Kidney (tissue), 14 donors: ENCODE data around the gene RNF168. TPM values are rescaled to one million over a fixed set of nuclear protein-coding genes. Genes with fewer than 3 reads are reported as not detected.
"Not testable (repeated sequence)": the region's sequence is repeated elsewhere in the genome, so short reads cannot be mapped to it uniquely, and the experiment has no call there.

Source experiments
- DNase-seq, 5 donors: peaks; one replicate each; pipeline ENCODE4 v3.0.0-alpha.2; 2013 to 2020
- FAIRE-seq: peaks from 2 replicates; lab custom pipeline; 2012; peaks lifted over from hg19 to GRCh38; lab: Jason Lieb, UNC
- H3K27ac ChIP-seq, 2 donors: one replicate each; pipeline ENCODE4 v1.7.0; 2013; ENCODE audit warnings: low read depth in 2 of 2, low read length in 2 of 2, inconsistent platforms in 1 of 2
- H3K27me3 ChIP-seq: one replicate; pipeline ENCODE4 v1.7.1; 2013; ENCODE audit warnings: low read length, inconsistent platforms; ENCODE audit not compliant: control insufficient read depth, insufficient read depth
- H3K36me3 ChIP-seq, 3 donors: one replicate each; pipeline versions ENCODE4 v1.7.0 to v1.7.1; 2013; ENCODE audit warnings: low read length in 3 of 3, control low read depth in 1 of 3, inconsistent platforms in 1 of 3; ENCODE audit not compliant: insufficient read depth in 3 of 3, control insufficient read depth in 2 of 3
- H3K4me1 ChIP-seq, 3 donors: one replicate each; pipeline versions ENCODE4 v1.7.0 to v1.7.1; 2013; ENCODE audit warnings: low read length in 3 of 3, inconsistent platforms in 1 of 3, low read depth in 1 of 3; ENCODE audit not compliant: control insufficient read depth in 2 of 3, insufficient read depth in 2 of 3
- H3K4me3 ChIP-seq, 3 donors: one replicate each; pipeline versions ENCODE4 v1.7.0 to v1.8.1; 2013; ENCODE audit warnings: low read length in 3 of 3, control low read depth in 1 of 3, inconsistent platforms in 1 of 3
- H3K9ac ChIP-seq, 3 donors: one replicate each; pipeline versions ENCODE4 v1.7.0 to v1.7.1; 2013; ENCODE audit warnings: low read length in 3 of 3, control low read depth in 1 of 3, inconsistent platforms in 1 of 3
- H3K9me3 ChIP-seq, 3 donors: one replicate each; pipeline versions ENCODE4 v1.7.0 to v1.7.1; 2013; ENCODE audit warnings: low read length in 3 of 3, control low read depth in 1 of 3, inconsistent platforms in 1 of 3; ENCODE audit not compliant: control insufficient read depth in 2 of 3, insufficient read depth in 1 of 3
- intact Hi-C: fragments of 100-400 bp; cut with DNase I; formaldehyde crosslinking; loops from one replicate; pipeline ENCODE4 v1.11.1; 2022
- polyA plus RNA-seq: library from polyadenylated mRNA; stranded (reverse); fragments of 350-450 nt; fragmentation: Illumina TruSeq; extraction: RNeasy Lipid Tissue Mini Kit (QIAGEN cat#74804); gene quantifications from one replicate; pipeline ENCODE4 v1.2.3, GENCODE V29; 2014; ENCODE audit warnings: low read depth, low replicate concordance; ENCODE audit not compliant: insufficient read depth
- total RNA-seq: library from RNA; stranded (reverse); fragmentation: NEBNext Ultra II Directional; extraction: Animal tissue kit (Norgen Biotek cat#: 25700); gene quantifications from one replicate; pipeline ENCODE4 v1.2.1, GENCODE V29; 2021
- TF ChIP-seq, protein P1 (sequence below): IDR thresholded peaks from 3 replicates; pipeline ENCODE4 v1.5.1; 2012; ENCODE audit warnings: mild to moderate bottlenecking, moderate library complexity, borderline replicate concordance; ENCODE audit not compliant: insufficient read depth; ENCODE audit errors: extremely low read depth
- donor health status: control.
- donor health status: control.
- donor health status: control.
- donor health status: control.
- donor health status: control.
- donor health status: DM: yes; HTN: yes; CAD: no.
- donor health status: Normal renal cell carcinoma (clear cell type).

RNF168 gene
- total and polyA plus RNA-seq, 2 donors from 2014 or later: 3.2 to 19.5 TPM

DNA sequence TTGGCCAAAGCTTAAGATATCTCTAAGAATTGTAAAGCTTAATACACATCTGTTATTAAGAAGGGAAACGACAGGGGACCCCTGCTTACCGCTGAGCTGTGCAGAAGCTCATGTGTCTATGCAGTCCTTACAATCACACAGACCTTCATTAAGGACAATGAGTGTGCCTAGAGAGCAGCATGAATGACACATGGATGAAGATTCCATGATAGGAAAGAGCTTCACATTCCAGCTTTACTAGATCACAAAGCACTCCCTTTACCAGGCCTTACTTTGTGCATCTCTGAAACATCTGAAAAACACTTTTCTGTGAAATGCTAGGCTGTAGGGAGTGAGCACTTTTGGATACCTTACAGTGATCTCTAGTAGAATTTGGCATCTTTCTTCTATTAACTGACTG lies 32.0 kb downstream of the RNF168 start:
- no peak overlapping the region for H3K4me3 ChIP-seq
- no peak for FAIRE-seq
- H3K4me1 ChIP-seq: no peaks in the 10 kb centered on the region
- no peaks in the 10 kb centered on the region for H3K27me3 ChIP-seq
- no peak overlapping the region for H3K9ac ChIP-seq
- TF ChIP-seq, protein P1, sequence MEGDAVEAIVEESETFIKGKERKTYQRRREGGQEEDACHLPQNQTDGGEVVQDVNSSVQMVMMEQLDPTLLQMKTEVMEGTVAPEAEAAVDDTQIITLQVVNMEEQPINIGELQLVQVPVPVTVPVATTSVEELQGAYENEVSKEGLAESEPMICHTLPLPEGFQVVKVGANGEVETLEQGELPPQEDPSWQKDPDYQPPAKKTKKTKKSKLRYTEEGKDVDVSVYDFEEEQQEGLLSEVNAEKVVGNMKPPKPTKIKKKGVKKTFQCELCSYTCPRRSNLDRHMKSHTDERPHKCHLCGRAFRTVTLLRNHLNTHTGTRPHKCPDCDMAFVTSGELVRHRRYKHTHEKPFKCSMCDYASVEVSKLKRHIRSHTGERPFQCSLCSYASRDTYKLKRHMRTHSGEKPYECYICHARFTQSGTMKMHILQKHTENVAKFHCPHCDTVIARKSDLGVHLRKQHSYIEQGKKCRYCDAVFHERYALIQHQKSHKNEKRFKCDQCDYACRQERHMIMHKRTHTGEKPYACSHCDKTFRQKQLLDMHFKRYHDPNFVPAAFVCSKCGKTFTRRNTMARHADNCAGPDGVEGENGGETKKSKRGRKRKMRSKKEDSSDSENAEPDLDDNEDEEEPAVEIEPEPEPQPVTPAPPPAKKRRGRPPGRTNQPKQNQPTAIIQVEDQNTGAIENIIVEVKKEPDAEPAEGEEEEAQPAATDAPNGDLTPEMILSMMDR: no peak
- H3K9me3 ChIP-seq: no peaks in the 10 kb centered on the region
- H3K27ac ChIP-seq: no peak overlapping the region
- intact Hi-C loops: no loop called here
- H3K36me3 ChIP-seq: peaks cover 0 to 13% (median 11%) of the 10 kb centered on the region in 3 donors
- DNase-seq: no peak

DNA sequence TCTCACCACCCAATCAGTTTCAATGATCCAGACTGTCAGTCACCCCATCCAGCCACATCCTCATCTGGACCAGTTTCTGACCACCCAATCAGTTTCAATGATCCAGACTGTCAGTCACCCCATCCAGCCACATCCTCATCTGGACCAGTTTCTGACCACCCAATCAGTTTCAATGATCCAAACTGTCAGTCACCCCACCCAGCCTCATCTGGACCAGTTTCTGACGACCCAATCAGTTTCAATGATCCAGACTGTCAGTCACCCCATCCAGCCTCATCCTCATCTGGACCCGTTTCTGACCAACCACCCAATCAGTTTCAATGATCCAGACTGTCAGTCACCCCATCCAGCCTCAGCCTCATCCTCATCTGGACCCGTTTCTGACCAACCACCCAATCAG lies 33.4 kb downstream of the RNF168 start:
- H3K9ac ChIP-seq: not testable (repeated sequence)

DNA sequence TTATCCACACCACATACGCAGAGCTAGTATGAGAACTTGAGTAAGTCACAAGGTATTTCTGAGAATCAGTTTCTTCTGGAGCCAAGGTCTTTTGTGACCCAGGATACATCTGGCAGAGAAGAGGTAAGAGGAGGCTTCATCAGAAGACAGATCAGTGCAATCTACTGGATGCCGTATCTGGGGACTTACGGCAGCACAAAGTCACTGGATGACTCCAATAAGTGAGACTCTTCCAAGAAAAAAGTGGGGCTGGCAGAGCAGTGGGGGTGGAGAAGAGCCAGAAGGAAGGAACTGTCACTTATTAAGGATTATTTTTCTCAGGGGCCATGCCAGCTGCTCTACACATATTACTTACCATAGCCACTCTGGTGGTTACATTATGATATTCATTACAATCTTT lies 39.8 kb downstream of the RNF168 start:
- TF ChIP-seq, protein P1: no peak
- intact Hi-C loops: no loop called here
- DNase-seq: no peak
- Histone ChIP-seq H3K9ac (no peak overlapping the region), H3K4me3 (no peak overlapping the region), H3K36me3 (no peaks in the 10 kb centered on the region), H3K4me1 (no peaks in the 10 kb centered on the region), H3K27ac (no peak overlapping the region), H3K27me3 (no peaks in the 10 kb centered on the region), H3K9me3 (no peaks in the 10 kb centered on the region)
- FAIRE-seq: no peak

More for the DNA sequence above, 33.4 kb downstream of the RNF168 start:
- intact Hi-C loops, H3K27ac ChIP-seq, DNase-seq, FAIRE-seq, H3K27me3 ChIP-seq, H3K4me1 ChIP-seq, H3K4me3 ChIP-seq, H3K9me3 ChIP-seq: not testable (repeated sequence)
- peaks cover 0 to 13% (median 11%) of the 10 kb centered on the region in 3 donors for H3K36me3 ChIP-seq

DNA sequence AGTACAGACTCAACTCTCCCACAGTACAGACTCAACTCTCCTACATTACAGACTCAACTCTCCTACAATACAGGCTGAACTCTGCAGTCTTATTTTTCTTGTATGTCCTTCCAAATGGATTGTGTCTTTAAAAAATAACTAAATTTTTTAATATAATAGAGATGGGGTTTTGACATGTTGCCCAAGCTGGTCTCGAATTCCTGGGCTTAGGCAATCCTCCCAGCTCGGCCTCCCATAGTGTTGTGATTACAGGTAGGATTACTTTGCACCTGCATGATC lies 40.2 kb downstream of the RNF168 start:
- no peaks in the 10 kb centered on the region for H3K36me3 ChIP-seq
- no peaks in the 10 kb centered on the region for H3K27me3 ChIP-seq
- TF ChIP-seq, protein P1: no peak
- FAIRE-seq (no peak), DNase-seq (no peak)
- H3K4me3 ChIP-seq: no peak overlapping the region
- H3K4me1 ChIP-seq: no peaks in the 10 kb centered on the region
- no peak overlapping the region for H3K9ac ChIP-seq
- no peaks in the 10 kb centered on the region for H3K9me3 ChIP-seq
- intact Hi-C loops: no loop called here
- H3K27ac ChIP-seq: no peak overlapping the region

DNA sequence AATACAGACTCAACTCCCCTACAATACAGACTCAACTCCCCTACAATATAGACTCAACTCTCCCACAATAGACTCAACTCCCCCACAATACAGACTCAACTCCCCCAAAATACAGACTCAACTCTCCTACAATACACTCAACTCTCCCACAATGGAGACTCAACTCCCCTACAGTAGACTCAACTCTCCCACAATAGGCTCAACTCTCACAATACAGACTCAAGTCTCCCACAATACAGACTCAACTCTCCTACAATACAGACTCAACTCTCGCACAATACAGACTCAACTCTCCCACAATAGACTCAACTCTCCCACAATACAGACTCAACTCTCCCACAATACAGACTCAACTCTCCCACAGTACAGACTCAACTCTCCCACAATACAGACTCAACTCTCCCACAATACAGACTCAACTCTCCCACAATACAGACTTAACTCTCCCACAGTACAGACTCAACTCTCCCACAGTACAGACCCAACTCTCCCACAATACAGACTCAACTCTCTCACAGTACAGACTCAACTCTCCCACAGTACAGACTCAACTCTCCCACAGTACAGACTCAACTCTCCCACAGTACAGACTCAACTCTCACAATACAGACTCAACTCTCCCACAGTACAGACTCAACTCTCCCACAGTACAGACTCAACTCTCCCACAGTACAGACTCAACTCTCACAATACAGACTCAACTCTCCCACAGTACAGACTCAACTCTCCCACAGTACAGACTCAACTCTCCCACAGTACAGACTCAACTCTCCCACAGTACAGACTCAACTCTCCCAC lies 40.7 kb downstream of the RNF168 start:
- FAIRE-seq, H3K36me3 ChIP-seq, H3K27ac ChIP-seq, H3K27me3 ChIP-seq, H3K9me3 ChIP-seq, DNase-seq, intact Hi-C loops, H3K4me1 ChIP-seq, H3K9ac ChIP-seq, H3K4me3 ChIP-seq: not testable (repeated sequence)
